Right lobe of liver (tissue), 6 donors: Measurements from ENCODE around the gene SCYGR8. TPM values are rescaled to one million over a fixed set of nuclear protein-coding genes. Genes with fewer than 3 reads are reported as not detected.

Experiments used
- ATAC-seq, 4 donors: fragments of 200-7000 bp; cut with Tn5 transposase; one replicate each; pipeline ENCODE4 v1.9.1; 2020; ENCODE audit warnings: mild to moderate bottlenecking in 4 of 4, moderate library complexity in 4 of 4
- DNase-seq, 3 donors: peaks; one replicate each; pipeline ENCODE4 v3.0.0-alpha.2; 2020
- H3K27ac ChIP-seq, 3 donors: fragments of 200-600 bp; one replicate each; pipeline ENCODE4 v1.8.0; 2022
- H3K27me3 ChIP-seq, 2 donors: fragments of 200-600 bp; one replicate each; pipeline ENCODE4 v1.8.0; 2022
- H3K36me3 ChIP-seq, 4 donors: fragments of 200-600 bp; sonication (generic) in 1 of 4; one replicate each; pipeline versions ENCODE4 v1.5.1 to v1.8.0; 2017 to 2022; ENCODE audit warnings: control low read depth in 1 of 4
- H3K4me1 ChIP-seq, 4 donors: fragments of 200-600 bp; sonication (generic) in 1 of 4; one replicate each; pipeline versions ENCODE4 v1.5.1 to v1.8.0; 2017 to 2022; ENCODE audit warnings: control low read depth in 1 of 4
- H3K4me3 ChIP-seq, 3 donors: fragments of 200-600 bp; one replicate each; pipeline ENCODE4 v1.8.0; 2022
- H3K9me3 ChIP-seq, 4 donors: fragments of 200-600 bp; sonication (generic) in 1 of 4; one replicate each; pipeline versions ENCODE4 v1.5.1 to v1.8.0; 2017 to 2022; ENCODE audit warnings: control low read depth in 1 of 4
- CTCF ChIP-seq, 4 donors: fragments of 200-600 bp in 3 of 4; fragments of 450-650 bp in 1 of 4; IDR thresholded peaks; one replicate each; pipeline versions ENCODE4 v1.5.1 to v1.8.0; 2016 to 2022; ENCODE audit warnings: antibody characterized with exemption in 4 of 4, mild to moderate bottlenecking in 2 of 4
- POLR2A ChIP-seq: fragments of 450-650 bp; IDR thresholded peaks from one replicate; pipeline ENCODE4 v1.6.1; 2017; ENCODE audit warnings: antibody characterized with exemption, mild to moderate bottlenecking
- WGBS: methylation state at CpG from one replicate; pipeline ENCODE4 v1.1.6; 2018; ENCODE audit warnings: low coverage, low lambda C conversion rate; ENCODE audit not compliant: insufficient coverage; ENCODE audit errors: missing lambda C conversion rate; 5-methylcytosine and 5-hydroxymethylcytosine counted together
- intact Hi-C, 2 donors: fragments of 100-400 bp; cut with DNase I; formaldehyde crosslinking; loops; one replicate each; pipeline versions ENCODE4 v1.11.2 to v1.14.1; 2022
- total RNA-seq, 6 experiments: library from RNA; depleted of rRNA in 2 of 6; stranded (reverse); fragments of >200 nt in 2 of 6; fragmentation: NEBNext Ultra II Directional in 3 of 6; extraction: Animal tissue kit (Norgen Biotek cat#: 25700) in 3 of 6; gene quantifications; one replicate each; pipeline versions ENCODE4 v1.1.0 to v1.2.4, GENCODE V29; 2016 to 2023
- donor health status: DM: no; HTN: yes; CAD: no.
- donor health status: DM: no; HTN: no; CAD: no.
- donor health status: DM: no; HTN: no; CAD: no.
- donor health status: DM: no; HTN: yes; CAD: no.
- donor health status: DM: no; HTN: yes; CAD: no.

SCYGR8 gene
- total RNA-seq, 6 experiments from 2014 or later: not detected

DNA sequence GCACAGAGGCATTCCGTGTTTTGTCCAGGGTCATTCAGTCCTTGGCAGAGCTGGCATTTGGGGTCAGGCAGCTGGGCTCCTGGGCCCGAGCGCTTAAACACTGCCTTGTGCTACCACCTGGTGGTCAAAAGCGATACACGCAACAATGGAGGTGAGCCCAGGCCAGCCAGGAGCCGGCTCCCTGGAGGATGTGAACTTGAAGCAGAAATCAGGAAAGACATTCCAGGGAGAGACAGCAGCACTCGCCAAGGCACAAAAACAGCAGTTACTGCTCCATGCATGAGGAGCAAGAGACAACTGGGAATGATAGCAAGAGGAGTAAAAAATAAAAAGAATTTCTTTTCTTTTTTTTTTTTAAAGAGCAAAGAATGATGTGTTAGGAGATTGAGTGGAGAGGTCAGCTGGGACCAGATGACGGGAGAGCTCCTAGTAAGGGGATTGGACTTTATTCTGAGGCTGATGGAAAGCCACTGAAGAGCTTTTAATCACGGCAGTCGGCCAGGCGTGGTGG lies 20.7 kb downstream of the SCYGR8 start:
- ATAC-seq (peak; percentile 94 to 100 (median 100)), DNase-seq (peak; percentile 77 to 83 (median 81))
- H3K36me3 ChIP-seq: no peaks in the 10 kb centered on the region
- no peak overlapping the region for H3K27ac ChIP-seq
- WGBS: 16% methylated on average over 11 of the region's 11 CpGs
- intact Hi-C loops: loop anchor here in 1 of 2 donors (5.0 to 10.0 kb wide), 2 partner anchors 104 to 362 kb away; no protein-coding TSS in a partner anchor
- H3K27me3 ChIP-seq: no peaks in the 10 kb centered on the region
- no peak overlapping the region for H3K4me3 ChIP-seq
- peaks cover 0 to 5% (median 2%) of the 10 kb centered on the region in 4 donors for H3K4me1 ChIP-seq
- no peaks in the 10 kb centered on the region for H3K9me3 ChIP-seq
- TF ChIP-seq CTCF (IDR thresholded peaks at IDR 0.05) (peak; percentile 83 to 94 (median 90)), POLR2A (no peak)

DNA sequence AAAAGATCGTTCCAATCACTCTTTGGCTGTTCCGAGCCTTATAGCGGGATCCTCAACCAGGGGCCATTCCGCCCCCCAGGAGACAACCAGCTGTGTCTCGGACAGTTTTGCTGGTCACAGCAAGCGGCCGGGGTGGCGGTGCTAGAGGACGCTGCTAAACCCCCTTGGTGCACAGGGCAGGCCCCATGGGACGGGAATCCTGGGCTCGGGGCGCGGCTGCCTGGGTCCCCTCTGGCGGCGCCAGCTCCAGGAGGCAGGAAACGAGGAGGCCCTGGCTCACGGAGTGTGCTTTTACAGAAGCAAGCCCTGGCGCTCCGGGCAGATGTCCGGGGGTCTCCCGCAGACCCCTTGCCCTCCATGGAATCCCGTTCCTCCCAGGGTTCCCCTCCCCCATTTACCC lies 22.1 kb downstream of the SCYGR8 start:
- Histone ChIP-seq H3K36me3 (no peaks in the 10 kb centered on the region), H3K9me3 (no peaks in the 10 kb centered on the region), H3K27me3 (no peaks in the 10 kb centered on the region), H3K27ac (no peak overlapping the region), H3K4me1 (peaks cover 0 to 4% (median 0%) of the 10 kb centered on the region in 4 donors), H3K4me3 (no peak overlapping the region)
- no peak for TF ChIP-seq POLR2A
- TF ChIP-seq CTCF (IDR thresholded peaks at IDR 0.05): no peak
- 93% methylated on average over 3 of the region's 22 CpGs for WGBS
- ATAC-seq (no peak), DNase-seq (peak in 1 of 3 donors; percentile 23)
- intact Hi-C loops: loop anchor here in 1 of 2 donors (5.0 to 10.0 kb wide), 2 partner anchors 106 to 363 kb away; no protein-coding TSS in a partner anchor

DNA sequence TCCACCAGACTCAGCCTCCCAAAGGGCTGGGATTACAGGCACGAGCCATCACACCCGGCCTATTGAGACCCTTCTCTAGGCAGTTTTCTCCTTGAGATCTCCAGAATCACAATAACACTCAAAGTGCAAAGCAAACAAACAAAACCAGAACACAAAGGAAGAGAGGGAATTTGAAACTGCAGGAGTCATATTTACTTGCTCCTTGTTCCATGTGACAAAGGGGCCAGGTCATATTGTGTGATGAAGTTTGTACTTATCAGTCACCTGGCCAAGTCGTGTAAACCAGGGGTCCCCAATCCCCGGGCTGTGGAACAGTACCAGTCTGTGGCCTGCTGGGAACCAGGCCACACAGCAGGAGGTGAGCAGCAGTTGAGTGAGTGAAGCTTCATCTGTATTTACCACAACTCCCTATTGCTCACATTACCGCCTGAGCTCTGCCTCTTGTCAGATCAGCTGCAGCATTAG lies 26.5 kb downstream of the SCYGR8 start:
- Histone ChIP-seq H3K9me3 (no peaks in the 10 kb centered on the region), H3K27me3 (no peaks in the 10 kb centered on the region), H3K4me3 (no peak overlapping the region), H3K36me3 (no peaks in the 10 kb centered on the region), H3K27ac (no peak overlapping the region), H3K4me1 (no peaks in the 10 kb centered on the region)
- WGBS: 50% methylated on average over 2 of the region's 5 CpGs
- ATAC-seq (no peak), DNase-seq (no peak)
- intact Hi-C loops: no loop called here
- TF ChIP-seq CTCF (IDR thresholded peaks at IDR 0.05) (no peak), POLR2A (no peak)

DNA sequence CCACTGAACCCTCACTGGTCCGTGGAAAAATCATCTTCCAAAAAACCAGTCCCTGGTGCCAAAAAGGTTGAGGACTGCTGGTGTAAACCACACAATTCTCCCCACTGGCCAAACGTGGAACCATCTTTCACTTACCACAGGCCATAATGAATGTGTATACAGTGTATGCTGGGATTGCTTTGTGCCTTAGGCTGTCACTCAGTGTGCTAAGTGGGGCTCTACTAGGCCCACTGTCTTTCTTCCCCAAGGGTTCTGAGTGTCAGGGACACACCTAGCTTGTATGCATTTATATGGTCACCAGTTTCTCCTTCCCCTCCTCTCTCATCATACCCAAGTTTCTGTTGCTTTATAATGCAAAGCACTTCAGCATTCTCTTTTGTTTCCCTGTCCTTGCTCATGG lies 27.2 kb downstream of the SCYGR8 start:
- Histone ChIP-seq H3K27ac (no peak overlapping the region), H3K36me3 (no peaks in the 10 kb centered on the region), H3K27me3 (no peaks in the 10 kb centered on the region), H3K9me3 (no peaks in the 10 kb centered on the region), H3K4me1 (no peaks in the 10 kb centered on the region), H3K4me3 (no peak overlapping the region)
- WGBS: 79% methylated on average over 2 of the region's 2 CpGs
- ATAC-seq (no peak), DNase-seq (no peak)
- TF ChIP-seq CTCF (IDR thresholded peaks at IDR 0.05) (no peak), POLR2A (no peak)
- intact Hi-C loops: no loop called here
